GM20000 (cell line): ENCODE results near the gene ANKUB1.
A peak's percentile ranks its signal among the peaks of the same experiment; 100 is the strongest.

Experiments
- DNase-seq: peaks from one replicate; pipeline ENCODE4 v3.0.0; 2012; ENCODE audit warnings: low spot score
- CTCF ChIP-seq: IDR thresholded peaks from 2 replicates; pipeline ENCODE4 v1.5.1; 2012; ENCODE audit warnings: mild to moderate bottlenecking, control low read depth; ENCODE audit errors: extremely low read depth, missing control alignments

The ANKUB1 gene

GRCh38 chr3:149772861-149773260 lies 19.5 kb downstream of the ANKUB1 start:
- no peak for TF ChIP-seq CTCF
- no peak for DNase-seq

- TF ChIP-seq CTCF, result peak; percentile 59
- peak; percentile 51 for DNase-seq
Measured at GRCh38 chr3:149771652-149772271, 20.6 kb downstream of the ANKUB1 start.

- TF ChIP-seq CTCF, result no peak
- no peak for DNase-seq
Measured at GRCh38 chr3:149770246-149770645, 22.1 kb downstream of the ANKUB1 start.

GRCh38 chr3:149768704-149769103 lies 23.6 kb downstream of the ANKUB1 start:
- TF ChIP-seq CTCF, result no peak
- no peak for DNase-seq

GRCh38 chr3:149767720-149768119 lies 24.6 kb downstream of the ANKUB1 start:
- no peak for TF ChIP-seq CTCF
- DNase-seq, result no peak

- TF ChIP-seq CTCF, result peak; percentile 11
- no peak for DNase-seq
Measured at GRCh38 chr3:149765762-149766334, 26.5 kb downstream of the ANKUB1 start.

- no peak for DNase-seq
- TF ChIP-seq CTCF, result no peak
Measured at GRCh38 chr3:149764302-149764701, 28.1 kb downstream of the ANKUB1 start.
